ENCODE measurements around the gene GPSM1.

GRCh38 chr9:136397643-136398042 lies 70.3 kb downstream of the GPSM1 start:
- TF ChIP-seq, protein P1, sequence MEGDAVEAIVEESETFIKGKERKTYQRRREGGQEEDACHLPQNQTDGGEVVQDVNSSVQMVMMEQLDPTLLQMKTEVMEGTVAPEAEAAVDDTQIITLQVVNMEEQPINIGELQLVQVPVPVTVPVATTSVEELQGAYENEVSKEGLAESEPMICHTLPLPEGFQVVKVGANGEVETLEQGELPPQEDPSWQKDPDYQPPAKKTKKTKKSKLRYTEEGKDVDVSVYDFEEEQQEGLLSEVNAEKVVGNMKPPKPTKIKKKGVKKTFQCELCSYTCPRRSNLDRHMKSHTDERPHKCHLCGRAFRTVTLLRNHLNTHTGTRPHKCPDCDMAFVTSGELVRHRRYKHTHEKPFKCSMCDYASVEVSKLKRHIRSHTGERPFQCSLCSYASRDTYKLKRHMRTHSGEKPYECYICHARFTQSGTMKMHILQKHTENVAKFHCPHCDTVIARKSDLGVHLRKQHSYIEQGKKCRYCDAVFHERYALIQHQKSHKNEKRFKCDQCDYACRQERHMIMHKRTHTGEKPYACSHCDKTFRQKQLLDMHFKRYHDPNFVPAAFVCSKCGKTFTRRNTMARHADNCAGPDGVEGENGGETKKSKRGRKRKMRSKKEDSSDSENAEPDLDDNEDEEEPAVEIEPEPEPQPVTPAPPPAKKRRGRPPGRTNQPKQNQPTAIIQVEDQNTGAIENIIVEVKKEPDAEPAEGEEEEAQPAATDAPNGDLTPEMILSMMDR (IDR thresholded peaks at IDR 0.05; ENCODE audit: insufficient read depth, low read length) = no peak
- TF ChIP-seq POLR2AphosphoS5 (IDR thresholded peaks at IDR 0.05; ENCODE audit: low read depth) = no peak
- TF ChIP-seq GABPA (IDR thresholded peaks at IDR 0.05; ENCODE audit: low read depth) = no peak
- no peak for TF ChIP-seq REST (IDR thresholded peaks at IDR 0.05; ENCODE audit: insufficient replicate concordance, low read depth)
- no peak for TF ChIP-seq SPI1 (IDR thresholded peaks at IDR 0.05; ENCODE audit: borderline replicate concordance, low read depth)

Measured in HL-60 (cell line).